Measurements from ENCODE around the gene ERBB3. TPM values are rescaled to one million over a fixed set of nuclear protein-coding genes. Genes with fewer than 3 reads are reported as not detected.

ERBB3 gene
- total RNA-seq, 1 experiment from 2014 or later, result 56.5 TPM

DNA sequence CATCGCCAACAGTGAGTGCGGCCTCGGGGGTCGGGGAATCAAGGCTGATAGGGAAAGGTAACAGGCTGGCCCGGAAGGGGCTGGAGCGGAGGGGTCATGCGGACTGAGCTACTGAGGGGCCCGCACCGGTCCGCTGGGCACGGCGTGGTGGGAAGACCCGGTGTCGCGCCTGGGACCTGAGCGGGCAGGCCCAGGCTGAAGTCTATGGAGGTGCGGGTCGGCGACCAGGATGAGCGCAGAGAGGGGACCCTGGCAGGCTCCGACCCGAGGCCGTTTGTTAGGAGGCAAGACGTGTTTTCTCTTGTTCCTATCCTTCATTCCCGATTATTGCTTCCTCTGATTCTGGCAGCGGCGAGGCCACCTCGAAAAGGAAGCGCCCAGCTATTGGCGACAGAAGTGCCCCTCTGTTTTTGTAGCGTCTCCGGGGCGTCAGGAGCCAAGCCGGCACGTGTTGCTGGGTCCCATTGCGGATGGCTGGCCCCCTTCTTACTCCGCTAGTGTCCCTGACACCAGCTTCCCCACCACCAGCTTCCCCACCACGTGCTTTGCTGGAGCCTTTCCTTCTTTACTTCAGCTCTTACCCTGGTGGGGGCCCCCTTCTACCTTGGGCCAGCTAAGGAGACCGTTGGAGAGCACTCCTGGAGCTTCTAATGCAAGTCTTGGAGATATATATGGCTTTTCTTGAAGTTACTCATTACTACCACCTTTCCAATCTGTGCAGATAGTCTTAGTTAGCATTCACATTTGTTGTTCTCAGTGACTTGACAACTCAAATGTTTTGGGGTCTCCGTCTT lies 25.0 kb downstream of the ERBB3 start:
- peaks cover 38 to 81% (median 66%) of the 10 kb centered on the region in 3 experiments for H3K36me3 Mint-ChIP-seq (ENCODE audit: insufficient read depth in 1 of 3, low read depth in 3 of 3)
- Histone ChIP-seq H2BK5ac (ENCODE audit: insufficient read length, low read length) (no peak overlapping the region), H2BK12ac (ENCODE audit: insufficient read length, low read depth, low read length) (no peak overlapping the region), H4K5ac (ENCODE audit: insufficient read length, low read depth, low read length) (no peak overlapping the region), H3K23me2 (ENCODE audit: insufficient read length, low read depth, low read length, poor library complexity, severe bottlenecking) (peaks cover 8% of the 10 kb centered on the region), H3K27me3 (ENCODE audit: insufficient read depth, low read length) (no peaks in the 10 kb centered on the region), H2AK5ac (ENCODE audit: insufficient read length, low read length) (no peak overlapping the region), H3K4me1 (ENCODE audit: insufficient read depth, low read length) (peaks cover 8% of the 10 kb centered on the region; the same call in 1 of the 2 replicates), H2BK120ac (ENCODE audit: low read depth, low read length, poor library complexity, severe bottlenecking) (no peak overlapping the region), H2AFZ (ENCODE audit: low read length) (no peak overlapping the region), H3K14ac (ENCODE audit: insufficient read depth, low read length) (peak overlapping the region; percentile 64; the same call in 1 of the 2 replicates), H3K79me2 (ENCODE audit: insufficient read depth, low read length) (peaks cover 17% of the 10 kb centered on the region; the same call in 1 of the 2 replicates), H3K4me2 (ENCODE audit: insufficient read depth, insufficient read length, low read length) (peak overlapping the region; percentile 81), H3K79me1 (ENCODE audit: insufficient read depth, low read depth, low read length, poor library complexity, severe bottlenecking) (no peaks in the 10 kb centered on the region), H2BK15ac (ENCODE audit: low read depth, low read length) (no peak overlapping the region), H3T11ph (ENCODE audit: low read length) (no peak overlapping the region), H3K4ac (ENCODE audit: low read depth, low read length) (no peak overlapping the region), H4K8ac (replicated peaks; ENCODE audit: insufficient read length, low read depth, low read length) (no peak overlapping the region), H4K20me1 (ENCODE audit: control insufficient read depth, insufficient read depth, insufficient read length) (no peaks in the 10 kb centered on the region), H3K18ac (ENCODE audit: insufficient read length, low read depth, low read length) (no peak overlapping the region), H2BK20ac (ENCODE audit: low read depth, low read length, poor library complexity, severe bottlenecking) (no peak overlapping the region), H3K56ac (ENCODE audit: insufficient read length, low read depth, low read length) (no peak overlapping the region), H4K91ac (ENCODE audit: insufficient read length, low read depth, low read length) (no peak overlapping the region), H3K23ac (ENCODE audit: insufficient read length, low read depth, low read length) (no peak overlapping the region), H3K9ac (ENCODE audit: extremely low read depth, insufficient read length, low read length) (peak overlapping the region; percentile 78), H3K27ac (ENCODE audit: insufficient read length, low read depth, low read length) (no peak overlapping the region), H3K9me3 (ENCODE audit: control insufficient read depth, low read depth, low read length) (no peaks in the 10 kb centered on the region)
- H3K27me3 Mint-ChIP-seq (ENCODE audit: low read depth), result no peaks in the 10 kb centered on the region; the same call in 1 of the 2 replicates
- peak overlapping the region; percentile 98 to 100 (median 99); a peak in 6 of 7 replicates for H3K27ac Mint-ChIP-seq
- no peak for DNase-seq
- WGBS (ENCODE audit: extremely low coverage, insufficient read length, low lambda C conversion rate), result no CpG with 5 or more reads among the region's 40 CpGs
- peaks cover 0 to 3% of the 10 kb centered on the region in 2 experiments; a peak in 1 of 5 replicates for H3K9me3 Mint-ChIP-seq
- peak overlapping the region; percentile 95 to 100 for H3K4me3 Mint-ChIP-seq
- peaks cover 22 to 27% of the 10 kb centered on the region in 2 experiments for H3K4me1 Mint-ChIP-seq
- TF ChIP-seq CTCF (conservative IDR thresholded peaks at IDR 0.05), result no peak
